ENCODE data around the gene HABP4.

The HABP4 gene

DNA sequence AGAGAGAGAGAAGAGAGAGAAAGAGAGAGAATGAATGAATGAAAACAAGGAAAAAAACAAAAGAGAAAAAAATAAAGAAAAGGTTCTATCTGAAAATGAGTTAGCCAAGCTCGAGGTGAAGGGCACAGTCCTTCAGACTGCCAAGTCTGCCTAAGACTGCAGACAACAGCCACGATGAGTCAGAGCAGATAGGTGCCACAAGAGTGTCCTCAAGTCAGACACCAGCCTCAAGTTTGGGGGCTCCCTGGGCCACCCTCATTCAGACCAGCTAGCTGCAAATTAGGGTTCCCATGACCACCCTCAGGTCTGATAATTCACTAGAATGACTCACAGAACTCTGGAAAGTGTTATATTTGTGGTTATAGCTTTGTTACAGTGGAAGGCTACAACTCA is 13.9 kb upstream of the HABP4 start:
- DNase-seq: peak; percentile 69

DNA sequence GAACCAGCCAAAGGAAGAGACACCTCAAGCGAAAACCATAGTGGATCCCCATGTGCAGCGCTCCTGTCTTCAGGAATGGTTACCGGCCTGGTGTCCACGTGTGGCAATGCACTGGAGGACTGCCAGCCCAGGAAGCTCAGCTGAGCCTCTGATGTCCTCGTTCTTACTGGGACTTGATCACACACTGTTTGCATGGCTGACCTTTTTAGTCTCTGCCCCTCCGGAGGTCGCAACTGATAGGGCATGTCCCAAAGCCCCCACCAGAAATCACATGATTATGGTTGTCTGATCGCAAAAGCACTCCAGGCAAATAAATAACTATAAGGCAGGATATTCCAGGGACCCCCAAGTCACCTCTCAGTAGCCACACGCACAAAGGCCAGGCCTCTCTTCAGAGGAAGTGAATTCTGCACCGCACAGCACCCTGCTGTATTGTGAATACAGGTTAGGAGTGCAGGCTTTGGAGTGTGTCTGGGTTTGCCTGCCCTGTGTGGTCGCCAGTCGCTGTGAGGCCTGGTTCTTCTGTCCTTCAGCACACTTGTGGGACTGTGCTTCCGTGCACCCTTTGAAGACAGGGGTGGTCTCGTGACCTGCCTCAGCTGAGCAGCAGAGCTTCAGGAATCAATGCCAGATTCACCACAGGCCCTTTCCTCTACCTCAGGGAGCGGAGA is 13.4 kb upstream of the HABP4 start:
- no peak for DNase-seq

DNA sequence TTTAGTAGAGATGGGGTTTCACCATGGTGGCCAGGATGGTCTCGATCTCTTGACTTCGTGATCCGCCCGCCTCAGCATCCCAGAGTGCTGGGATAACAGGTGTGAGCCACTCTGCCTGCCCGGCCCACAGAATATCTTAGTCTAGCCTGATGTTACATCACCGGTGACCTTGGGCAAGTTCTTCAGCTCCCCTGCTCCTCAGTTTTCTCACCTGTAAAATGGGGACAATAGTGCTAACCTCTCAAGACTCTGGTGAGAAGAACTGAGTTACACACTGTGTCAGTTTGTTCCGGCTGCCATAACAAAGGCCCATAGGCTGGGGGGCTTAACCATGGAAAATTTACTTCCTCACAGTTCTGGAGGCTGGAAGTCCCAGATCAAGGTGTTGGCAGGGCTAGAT is 12.5 kb upstream of the HABP4 start:
- no peak for DNase-seq

DNA sequence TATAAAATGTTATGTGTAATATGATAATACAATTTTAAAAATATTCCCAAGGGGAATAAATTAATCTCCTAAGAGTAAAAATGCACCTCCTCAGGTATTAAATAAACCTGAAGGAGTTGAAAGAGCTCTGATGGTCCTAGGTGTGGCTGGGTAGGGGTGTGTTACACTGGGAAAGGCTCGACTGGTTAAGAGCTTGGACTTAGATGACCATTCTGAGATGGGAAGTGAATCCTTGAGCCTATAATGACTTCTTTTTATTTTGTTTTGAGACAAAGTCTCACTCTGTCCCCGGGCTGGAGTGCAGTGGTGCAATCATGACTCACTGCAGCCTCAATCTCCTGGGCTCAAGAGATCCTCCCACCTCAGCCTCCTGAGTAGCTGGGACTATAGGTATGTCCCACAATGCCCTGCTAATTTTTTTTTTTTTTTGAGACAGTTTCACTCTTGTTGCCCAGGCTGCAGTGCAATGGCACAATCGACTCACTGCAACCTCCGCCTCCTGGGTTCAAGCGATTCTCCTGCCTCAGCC is 9.2 kb upstream of the HABP4 start:
- DNase-seq: no peak

DNA sequence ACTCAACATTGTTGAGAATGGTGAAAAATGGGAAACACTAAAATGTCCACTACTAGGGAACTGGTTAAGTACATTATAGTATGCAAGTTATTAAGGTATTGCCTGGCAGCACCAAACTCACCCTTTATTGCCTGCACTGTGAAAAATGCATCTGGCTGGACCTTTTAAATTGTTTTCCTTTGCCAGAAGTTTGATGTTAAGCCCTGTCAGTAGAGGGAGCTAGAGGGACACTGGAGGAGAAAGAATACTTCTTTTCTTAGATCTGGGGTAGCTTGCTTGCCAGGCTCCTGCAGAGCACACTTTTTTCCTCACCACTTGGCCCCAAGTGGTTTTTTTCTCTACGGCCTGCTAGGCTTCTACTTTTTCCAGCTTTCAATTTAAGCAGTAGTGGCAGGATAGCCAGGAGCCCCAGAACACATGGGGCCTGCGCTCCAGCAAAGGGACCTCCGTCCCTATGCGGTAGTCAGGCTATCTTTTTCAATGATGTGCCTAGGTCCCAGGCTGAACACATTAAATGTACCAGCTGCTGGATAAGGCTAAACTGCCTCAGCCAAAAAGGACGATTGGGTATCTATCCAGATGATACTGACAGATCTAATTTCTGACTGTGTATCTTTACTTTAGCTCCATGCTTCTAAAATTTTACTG is 8.0 kb upstream of the HABP4 start:
- DNase-seq: peak; percentile 28

DNA sequence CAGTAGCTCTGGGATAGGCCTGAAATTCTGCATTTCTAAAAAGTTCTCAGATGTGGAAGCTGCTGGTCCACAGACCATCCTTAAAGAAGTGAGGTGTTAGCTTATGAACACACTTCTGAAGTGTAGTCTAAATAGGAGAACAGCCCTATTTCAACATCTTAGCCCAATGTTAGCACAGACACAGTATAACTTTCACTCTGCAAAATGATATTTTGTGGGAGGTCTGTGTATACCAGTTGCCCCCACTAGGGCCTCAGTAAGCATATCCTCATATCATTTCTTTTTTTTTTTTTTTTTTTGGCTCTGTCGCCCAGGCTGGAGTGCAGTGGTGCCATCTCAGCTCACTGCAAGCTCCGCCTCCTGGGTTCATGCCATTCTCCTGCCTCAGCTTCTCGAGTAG is 7.5 kb upstream of the HABP4 start:
- DNase-seq: no peak

DNA sequence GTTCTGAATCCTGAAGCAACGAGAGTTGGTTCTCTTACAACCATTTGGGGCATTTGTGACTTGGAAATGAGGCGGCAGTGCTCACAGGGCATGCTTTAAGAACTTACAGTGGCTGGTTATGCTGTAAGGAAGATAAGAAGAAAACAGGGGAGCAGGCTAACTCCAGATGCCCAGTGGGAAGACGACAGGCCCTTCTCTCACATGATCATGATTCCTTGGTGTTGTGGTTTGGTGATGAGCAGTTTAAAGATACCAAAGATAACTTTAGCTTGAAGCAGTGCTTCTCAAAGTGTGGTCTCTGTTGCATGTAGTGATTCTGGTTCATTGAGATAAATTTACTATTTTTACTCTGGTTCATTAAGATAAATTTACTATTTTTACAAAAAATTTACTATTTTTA is 2.6 kb upstream of the HABP4 start:
- DNase-seq: no peak

DNA sequence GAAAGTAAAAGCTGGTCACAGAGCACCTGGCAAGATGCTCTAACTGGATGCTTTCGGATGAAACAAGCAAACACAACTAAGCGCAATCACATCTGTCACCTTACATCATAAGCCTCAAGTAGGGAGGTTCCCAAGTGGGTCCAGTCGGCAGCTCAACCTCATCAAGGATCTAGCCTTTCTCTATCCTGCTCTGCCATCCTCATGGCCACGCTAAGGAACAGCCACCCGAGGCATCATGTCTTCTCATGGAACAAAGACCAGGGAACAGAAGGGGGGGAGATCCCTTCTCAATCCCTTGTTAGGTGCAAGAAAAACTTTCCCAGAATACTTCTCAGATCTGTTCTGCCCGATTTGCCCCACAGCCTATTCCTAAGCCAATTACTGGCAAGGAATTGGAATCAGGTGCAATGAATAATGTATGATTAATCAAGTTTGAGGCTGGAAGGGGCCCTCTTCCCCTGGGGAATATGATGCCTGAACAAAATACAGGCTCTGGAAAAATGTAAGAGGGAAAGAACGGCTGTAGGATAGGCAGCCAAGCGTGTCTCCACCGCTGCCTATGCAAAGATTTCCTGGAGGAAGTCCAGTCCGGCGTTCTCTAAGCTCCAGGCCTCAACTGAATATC is 1.3 kb upstream of the HABP4 start:
- DNase-seq: no peak

DNA sequence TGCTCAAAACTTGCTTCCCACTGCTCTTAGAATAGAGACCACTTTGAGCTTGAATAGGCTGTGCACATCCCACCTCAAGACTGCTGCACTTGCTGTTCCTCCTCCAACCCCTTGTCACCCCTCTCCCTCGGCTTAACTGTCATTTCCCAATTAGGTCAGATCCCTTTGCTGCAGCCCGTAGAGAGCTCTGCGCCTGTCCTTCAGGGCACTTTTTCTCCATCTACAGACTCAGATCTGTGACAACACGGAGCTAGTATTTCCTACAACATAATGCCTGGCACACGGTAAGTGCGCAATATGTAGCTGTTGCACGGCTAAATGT is 485 bp upstream of the HABP4 start:
- no peak for DNase-seq

DNA sequence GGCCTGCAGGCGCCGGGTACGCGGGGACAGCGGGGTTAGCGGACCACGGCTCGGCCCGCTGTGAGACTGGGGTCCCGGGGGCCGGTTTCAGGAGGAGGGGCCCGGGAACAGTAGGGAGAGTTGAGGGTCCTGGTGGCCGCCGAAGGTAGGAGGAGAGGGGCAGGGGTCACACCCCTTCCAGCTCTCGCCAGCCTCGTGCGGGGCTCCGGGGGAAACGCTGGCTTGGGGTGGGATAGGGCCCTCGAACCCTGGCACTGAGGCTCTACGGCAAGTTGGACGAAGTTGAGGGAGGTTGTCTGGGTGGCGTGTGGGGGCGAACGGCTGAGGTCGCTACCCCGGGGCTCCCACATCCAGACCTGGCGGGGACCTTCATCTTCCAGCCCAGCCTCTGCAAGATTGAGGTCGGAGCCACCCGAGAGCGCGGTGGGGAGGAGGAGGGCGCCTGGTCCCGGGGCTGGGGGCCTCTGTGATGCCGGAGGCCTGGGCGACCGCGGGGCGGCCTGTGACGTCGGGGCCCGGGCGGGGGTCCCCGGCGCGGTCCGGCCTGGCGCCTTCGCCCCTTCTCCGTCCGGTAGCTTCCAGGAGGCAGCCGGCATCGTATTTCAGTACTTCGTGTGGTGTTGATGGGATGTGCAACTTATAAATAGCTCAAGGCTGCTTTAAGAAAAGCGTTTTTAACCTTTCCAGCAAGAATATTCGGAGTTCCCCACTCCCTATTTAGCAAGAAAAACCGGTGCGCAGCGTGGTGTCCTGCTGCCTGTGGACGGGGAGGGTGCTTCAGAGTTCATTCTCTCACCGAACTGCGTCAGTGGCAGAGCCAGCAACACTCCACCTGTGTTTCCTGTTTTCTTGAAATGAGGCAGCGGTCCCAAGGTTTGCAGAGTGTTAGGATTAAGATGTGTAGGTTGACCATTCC is 902 bp downstream of the HABP4 start:
- peak; percentile 46 for DNase-seq

DNA sequence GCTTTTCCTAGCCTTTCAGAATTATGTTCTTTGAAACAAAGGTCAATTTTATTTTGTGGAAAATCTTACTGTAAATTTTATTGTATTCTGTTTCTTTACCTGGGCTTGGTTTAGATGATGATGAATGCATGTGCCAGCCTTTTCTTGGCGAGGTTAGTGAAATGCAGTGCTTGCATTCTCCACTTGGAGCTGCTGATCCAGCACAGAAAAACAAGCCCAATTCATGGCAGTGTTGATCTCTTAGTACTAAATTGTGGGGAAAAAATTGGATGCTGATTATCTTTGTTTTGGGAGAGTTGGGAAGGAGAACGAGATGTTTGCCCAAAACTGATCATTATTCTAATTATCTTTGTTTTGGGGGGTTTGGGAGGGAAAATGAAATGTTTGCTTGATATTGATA is 3.7 kb downstream of the HABP4 start:
- DNase-seq: no peak

DNA sequence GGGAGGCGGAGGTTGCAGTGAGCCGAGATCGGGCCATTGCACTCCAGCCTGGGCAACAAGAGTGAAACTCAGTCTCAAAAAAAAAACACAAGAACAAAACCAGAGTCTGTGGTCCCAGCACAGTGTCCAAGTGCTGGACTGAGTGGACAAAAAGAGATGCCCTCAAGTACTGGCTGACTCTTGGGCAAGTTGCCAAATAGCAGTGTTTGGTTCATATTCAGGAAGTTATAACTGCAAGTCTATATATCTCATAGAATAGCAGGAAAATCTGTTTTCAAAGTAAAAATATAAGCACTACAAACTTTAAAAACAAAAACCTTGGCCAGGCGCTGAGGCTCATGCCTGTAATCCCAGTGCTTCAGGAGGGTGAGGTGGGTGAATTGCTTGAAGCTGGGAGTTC is 7.3 kb downstream of the HABP4 start:
- no peak for DNase-seq

DNA sequence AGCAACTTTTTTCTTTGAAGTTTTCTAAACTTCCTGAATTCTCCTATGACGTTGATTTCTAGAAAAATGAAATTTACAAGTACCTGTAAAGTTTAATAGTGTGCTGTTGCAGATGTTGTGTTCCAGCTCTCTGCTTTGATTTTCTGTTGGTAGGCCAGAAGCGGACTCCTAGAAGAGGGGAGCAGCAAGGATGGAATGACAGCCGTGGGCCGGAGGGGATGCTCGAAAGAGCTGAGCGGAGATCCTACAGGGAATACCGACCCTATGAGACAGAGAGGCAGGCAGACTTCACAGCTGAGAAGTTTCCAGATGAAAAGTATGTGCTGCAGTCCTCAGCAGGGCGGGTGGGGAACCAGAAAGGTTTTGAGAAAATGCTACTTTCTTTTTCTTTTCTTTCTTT is 8.3 kb downstream of the HABP4 start:
- no peak for DNase-seq

DNA sequence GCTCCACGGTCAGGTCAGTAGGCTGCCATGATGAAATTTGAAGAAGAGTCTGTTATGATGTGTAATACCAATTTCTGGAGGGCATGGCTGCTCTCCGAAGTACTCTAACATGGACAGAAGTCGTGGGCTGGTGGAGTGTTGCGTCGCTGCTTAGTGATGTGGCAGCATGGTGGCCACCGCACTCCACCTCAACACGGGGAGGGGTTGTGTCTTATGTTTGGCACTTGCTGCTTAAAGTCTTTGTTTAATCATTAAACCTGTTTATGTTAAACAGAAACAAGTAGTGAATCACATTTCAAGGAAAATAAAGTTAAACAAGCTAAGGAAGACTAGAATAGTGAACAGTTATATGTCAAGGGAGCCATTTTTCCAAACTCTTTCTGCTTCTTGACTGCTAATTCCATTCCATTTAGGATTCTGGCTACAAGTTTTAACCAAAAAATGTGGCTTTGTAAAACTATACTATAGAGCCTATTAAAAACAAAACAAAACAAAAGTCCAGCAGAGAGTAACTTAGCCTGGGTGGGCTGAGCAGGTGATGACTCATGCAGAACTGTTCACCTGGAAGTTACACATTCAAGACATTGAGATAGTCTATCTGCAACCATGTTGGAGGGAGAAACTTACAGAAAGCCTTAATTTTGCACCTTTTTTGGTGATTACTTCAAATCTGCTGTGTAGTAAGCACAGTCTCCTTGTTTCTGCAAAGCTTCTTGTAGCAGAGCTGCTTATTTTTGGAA is 9.5 kb downstream of the HABP4 start:
- DNase-seq: no peak

DNA sequence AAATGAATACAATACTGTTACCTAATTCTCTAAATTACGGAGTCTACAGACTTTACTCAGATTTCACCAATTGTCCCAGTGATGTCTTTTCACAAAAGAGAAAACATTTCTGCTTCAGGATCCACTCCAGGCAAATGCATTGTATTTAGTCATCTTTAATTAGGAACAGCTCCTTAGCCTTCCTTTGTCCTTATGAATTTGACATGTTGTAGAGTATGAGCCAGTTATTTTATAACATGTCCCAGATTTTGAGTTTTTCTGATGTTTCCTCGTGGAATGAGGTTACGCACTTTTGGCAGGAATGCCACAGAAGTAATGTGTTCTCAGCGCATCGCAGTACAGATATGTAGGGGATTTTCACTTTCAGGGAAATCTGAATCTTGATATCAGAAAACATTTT is 10.5 kb downstream of the HABP4 start:
- DNase-seq: no peak

DNA sequence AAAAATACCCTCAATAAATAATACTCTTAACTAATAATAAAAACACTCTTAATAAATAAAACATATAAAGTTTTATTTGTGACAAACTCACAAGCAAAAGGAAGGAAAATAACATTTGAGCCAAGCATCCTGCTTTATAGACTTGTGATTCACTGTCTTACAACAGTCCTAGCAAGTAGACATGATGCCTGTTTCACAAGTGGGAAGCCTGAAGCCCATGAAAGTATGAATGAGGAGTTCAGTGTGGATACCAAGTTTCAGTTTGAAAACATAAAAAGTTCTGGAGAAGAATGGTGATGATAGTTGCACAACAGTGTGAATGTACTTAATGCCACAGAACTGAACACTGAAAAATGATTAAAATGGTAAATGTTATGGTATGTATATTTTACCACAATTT is 10.9 kb downstream of the HABP4 start:
- DNase-seq: no peak

DNA sequence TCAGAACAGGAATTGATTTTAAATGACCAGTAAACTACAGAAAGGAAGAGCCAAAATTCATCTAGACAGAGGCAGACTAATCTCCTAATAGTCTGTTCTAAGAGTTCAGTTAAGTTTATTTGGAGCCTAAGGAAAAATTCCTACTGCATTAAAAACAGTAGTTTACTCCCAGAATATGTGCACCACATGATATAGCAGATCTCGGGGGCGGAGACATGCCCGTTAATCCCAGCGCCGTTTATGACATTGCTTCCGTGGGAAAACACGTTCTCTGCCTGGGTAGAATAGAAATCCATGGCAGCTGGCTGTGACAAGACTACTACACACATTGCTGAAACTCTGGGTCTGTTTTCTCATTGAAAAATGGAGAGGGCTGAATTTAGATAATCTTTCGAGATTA is 11.4 kb downstream of the HABP4 start:
- no peak for DNase-seq

DNA sequence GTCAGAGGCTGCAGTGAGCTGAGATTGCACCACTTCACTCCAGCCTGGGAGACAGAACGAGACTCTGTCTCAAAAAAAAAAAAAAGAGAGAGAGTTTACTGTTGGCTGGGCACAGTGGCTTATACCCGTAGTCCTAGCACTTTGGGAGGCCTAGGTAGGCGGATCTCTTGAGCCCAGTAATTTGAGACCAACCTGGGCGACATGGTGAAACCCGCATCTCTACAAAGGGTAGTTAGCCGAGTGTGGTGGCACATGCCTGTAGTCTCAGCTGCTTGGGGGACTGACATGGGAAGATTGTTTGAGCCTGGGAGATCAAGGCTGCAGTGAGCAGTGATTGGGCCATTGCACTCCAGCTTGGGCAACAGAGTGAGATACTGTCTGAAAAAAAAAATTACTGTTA is 12.6 kb downstream of the HABP4 start:
- DNase-seq: no peak

DNA sequence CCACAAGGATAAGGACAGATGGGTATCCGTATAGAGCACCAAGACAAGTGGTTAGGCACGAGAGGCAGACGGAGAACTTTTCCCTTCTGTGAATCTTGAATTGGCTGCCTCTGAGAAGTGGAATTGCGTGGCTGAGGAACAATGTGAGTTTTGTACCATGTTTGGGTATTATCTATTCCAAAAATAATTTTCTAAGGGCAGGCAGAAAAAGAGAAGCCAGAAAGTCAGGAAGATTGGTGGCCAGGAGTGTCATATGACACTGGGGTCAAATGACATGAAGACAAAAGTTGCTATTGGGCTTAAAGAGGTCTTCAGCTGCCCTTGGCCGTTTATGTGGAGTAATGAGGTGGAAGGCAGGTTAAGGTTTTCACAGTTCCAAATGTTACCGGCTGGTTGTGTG is 14.5 kb downstream of the HABP4 start:
- DNase-seq: no peak

DNA sequence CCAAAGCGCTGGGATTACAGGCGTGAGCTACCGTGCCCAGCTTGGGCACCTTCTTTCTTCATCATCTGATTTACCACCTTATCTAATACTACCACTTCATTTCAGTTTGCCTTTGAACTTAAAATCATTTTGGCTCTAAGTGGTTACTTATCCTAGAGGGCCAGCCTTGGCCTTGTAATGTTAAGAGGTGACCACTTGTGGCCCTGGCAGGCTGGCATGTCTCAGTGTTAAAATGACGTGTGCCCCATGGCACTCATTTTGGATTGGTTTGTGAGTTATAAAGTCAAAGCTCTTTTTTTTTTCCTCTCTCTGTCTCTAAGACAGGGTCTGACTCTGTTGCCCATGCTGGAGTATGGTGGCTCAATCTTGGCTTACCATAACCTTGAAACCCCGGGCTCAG is 17.8 kb downstream of the HABP4 start:
- DNase-seq: no peak

DNA sequence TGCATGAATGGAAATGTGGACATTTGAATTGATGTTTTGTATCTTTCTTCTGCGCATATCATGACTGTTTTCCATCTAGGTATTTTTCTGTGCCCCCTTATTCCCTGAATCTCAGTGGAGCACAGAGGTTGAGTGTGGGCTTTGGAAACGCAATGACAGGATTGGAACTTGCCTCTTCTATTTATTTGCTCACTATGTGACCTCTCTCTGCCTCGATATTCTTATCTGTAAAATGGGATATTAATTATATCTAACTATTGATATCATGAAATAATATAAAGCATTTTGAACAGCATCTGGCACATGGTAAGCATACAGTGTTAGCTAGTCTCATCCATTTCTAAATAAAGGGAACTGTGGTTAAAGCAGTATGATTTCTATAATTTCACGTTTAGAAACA is 26.0 kb downstream of the HABP4 start:
- no peak for DNase-seq

DNA sequence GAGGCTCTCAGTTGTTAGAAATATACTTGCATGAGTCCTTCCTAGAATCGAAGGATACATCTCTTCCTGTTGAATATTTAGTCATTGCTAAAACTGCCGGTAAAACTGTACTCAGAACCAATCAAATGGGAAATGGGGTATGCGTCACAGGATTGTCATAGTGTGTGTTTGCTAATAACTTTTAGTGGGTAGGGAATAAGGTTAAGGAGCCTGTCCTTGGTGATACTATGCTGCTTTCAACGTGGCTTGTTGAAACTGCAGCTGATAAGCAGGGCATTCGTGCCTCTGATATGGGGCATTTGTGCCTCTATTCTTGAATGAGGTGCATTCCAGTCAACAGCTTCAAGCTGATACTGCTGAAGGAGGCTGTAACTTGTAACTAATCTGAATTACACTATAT is 26.6 kb downstream of the HABP4 start:
- no peak for DNase-seq

DNA sequence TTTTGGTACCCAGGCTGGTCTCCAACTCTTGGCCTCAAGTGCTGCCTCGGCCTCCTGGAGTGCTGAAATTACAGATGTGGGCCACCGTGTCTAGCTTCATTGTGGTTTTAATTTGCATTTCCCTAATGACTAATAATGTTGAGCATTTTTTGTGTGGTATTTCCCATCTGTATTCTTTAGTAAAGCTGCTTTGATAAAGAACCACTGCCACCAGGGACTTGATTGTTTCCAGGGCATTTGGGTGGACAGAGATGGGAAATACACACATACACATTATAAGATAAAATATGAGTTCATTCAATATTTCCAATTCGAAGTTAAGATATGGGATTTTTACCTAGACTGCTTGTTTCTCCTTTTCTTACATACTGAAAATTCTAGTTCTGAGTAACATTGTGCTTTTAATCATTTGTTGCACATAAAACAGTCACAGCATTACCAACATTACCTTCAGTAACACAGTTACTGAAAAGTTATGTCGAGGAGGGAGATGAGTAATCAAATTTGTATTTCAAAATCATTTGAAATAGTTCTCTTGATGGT is 28.9 kb downstream of the HABP4 start:
- DNase-seq: no peak
